Natural killer cell (primary cell): Measurements from ENCODE around the gene CTNNA3. TPM values are rescaled to one million over a fixed set of nuclear protein-coding genes. Genes with fewer than 3 reads are reported as not detected.

Experiments
- ATAC-seq, 3 donors: fragments of 150-1000 bp in 2 of 3; fragments of 200-7000 bp in 1 of 3; cut with Tn5 transposase; 1 replicate in 1 of 3; 2 replicates in 2 of 3; pipeline ENCODE4 v1.10.0; 2021; ENCODE audit warnings: mild to moderate bottlenecking in 2 of 3, moderate library complexity in 2 of 3
- DNase-seq, 2 donors: peaks; one replicate each; pipeline versions ENCODE4 v3.0.0 to v3.0.0-alpha.2; 2013 to 2021; ENCODE audit warnings: mixed read lengths in 1 of 2
- H3K27ac ChIP-seq: one replicate; pipeline ENCODE4 v1.5.1; 2013; ENCODE audit warnings: mild to moderate bottlenecking, low read length
- H3K27me3 ChIP-seq: one replicate; pipeline ENCODE4 v1.6.1; 2013; ENCODE audit warnings: low read length; ENCODE audit not compliant: control insufficient read depth, insufficient read depth
- H3K36me3 ChIP-seq: one replicate; pipeline ENCODE4 v1.6.1; 2013; ENCODE audit warnings: low read length; ENCODE audit not compliant: control insufficient read depth, insufficient read depth
- H3K4me1 ChIP-seq: one replicate; pipeline ENCODE4 v1.6.1; 2013; ENCODE audit warnings: low read length; ENCODE audit not compliant: control insufficient read depth, insufficient read depth
- H3K4me3 ChIP-seq: one replicate; pipeline ENCODE4 v1.5.1; 2013; ENCODE audit warnings: low read length
- H3K9me3 ChIP-seq: one replicate; pipeline ENCODE4 v1.6.1; 2013; ENCODE audit warnings: low read length; ENCODE audit not compliant: control insufficient read depth, insufficient read depth
- H3K27ac Mint-ChIP-seq, 2 donors: one replicate each; pipeline ENCODE4 v1.8.0; 2022; ENCODE audit warnings: mild to moderate bottlenecking in 2 of 2, mixed read lengths in 2 of 2, moderate library complexity in 1 of 2
- H3K27me3 Mint-ChIP-seq, 2 donors: one replicate each; pipeline ENCODE4 v1.8.0; 2022; ENCODE audit warnings: low read depth in 2 of 2, mixed read lengths in 2 of 2
- H3K36me3 Mint-ChIP-seq: one replicate; pipeline ENCODE4 v1.8.0; 2022; ENCODE audit warnings: mixed read lengths
- H3K4me1 Mint-ChIP-seq, 2 donors: one replicate each; pipeline ENCODE4 v1.8.0; 2022; ENCODE audit warnings: mixed read lengths in 2 of 2
- H3K4me3 Mint-ChIP-seq: one replicate; pipeline ENCODE4 v1.8.0; 2022; ENCODE audit warnings: mild to moderate bottlenecking, moderate library complexity, mixed read lengths
- H3K9me3 Mint-ChIP-seq, 2 donors: one replicate each; pipeline ENCODE4 v1.8.0; 2022; ENCODE audit warnings: mixed read lengths in 2 of 2
- WGBS: methylation state at CpG from one replicate; pipeline ENCODE4 v1.1.7; 2013; ENCODE audit warnings: missing lambda C conversion rate; ENCODE audit not compliant: insufficient coverage; 5-methylcytosine and 5-hydroxymethylcytosine counted together
- intact Hi-C: fragments of 100-400 bp; cut with micrococcal nuclease; formaldehyde crosslinking; loops from one replicate; pipeline ENCODE4 v1.14.2; 2022
- total RNA-seq, 4 donors: library from RNA; stranded (reverse); fragments of 120-200 nt in 1 of 4; gene quantifications; one replicate each; pipeline versions ENCODE4 v1.2.3 to v1.2.4, GENCODE V29; 2013 to 2022
- TF ChIP-seq, protein P1 (sequence below): fragments of 200-600 bp; IDR thresholded peaks from one replicate; pipeline ENCODE4 v1.8.0; 2022; ENCODE audit warnings: antibody characterized with exemption

CTNNA3 gene
- total RNA-seq, 3 donors from 2014 or later (not counting 1 experiment from before 2014, with no cell fraction given) = not detected

DNA sequence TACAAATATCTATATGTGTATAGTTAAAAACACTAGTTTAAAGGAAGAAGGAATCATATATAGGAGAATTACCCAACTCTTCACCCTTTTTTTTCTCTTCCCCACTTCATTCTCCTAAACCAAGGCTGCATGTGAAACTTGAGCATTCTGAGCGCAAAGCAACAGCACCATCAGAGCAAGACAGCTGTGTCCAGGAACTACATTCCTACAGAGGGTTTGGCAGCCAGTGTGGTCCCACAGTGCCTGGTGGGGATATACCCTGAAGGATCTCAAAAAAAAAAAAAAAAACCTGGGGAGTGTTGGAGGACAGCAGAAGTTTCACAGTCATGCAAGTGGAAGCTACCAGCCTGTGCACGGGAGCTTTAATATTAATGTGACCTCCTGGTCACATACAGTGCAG, 310.4 kb downstream of the CTNNA3 start:
- H3K27ac ChIP-seq = no peak overlapping the region
- H3K4me1 Mint-ChIP-seq = no peaks in the 10 kb centered on the region
- DNase-seq (no peak), ATAC-seq (no peak)
- H3K36me3 Mint-ChIP-seq = no peaks in the 10 kb centered on the region
- TF ChIP-seq, protein P1, sequence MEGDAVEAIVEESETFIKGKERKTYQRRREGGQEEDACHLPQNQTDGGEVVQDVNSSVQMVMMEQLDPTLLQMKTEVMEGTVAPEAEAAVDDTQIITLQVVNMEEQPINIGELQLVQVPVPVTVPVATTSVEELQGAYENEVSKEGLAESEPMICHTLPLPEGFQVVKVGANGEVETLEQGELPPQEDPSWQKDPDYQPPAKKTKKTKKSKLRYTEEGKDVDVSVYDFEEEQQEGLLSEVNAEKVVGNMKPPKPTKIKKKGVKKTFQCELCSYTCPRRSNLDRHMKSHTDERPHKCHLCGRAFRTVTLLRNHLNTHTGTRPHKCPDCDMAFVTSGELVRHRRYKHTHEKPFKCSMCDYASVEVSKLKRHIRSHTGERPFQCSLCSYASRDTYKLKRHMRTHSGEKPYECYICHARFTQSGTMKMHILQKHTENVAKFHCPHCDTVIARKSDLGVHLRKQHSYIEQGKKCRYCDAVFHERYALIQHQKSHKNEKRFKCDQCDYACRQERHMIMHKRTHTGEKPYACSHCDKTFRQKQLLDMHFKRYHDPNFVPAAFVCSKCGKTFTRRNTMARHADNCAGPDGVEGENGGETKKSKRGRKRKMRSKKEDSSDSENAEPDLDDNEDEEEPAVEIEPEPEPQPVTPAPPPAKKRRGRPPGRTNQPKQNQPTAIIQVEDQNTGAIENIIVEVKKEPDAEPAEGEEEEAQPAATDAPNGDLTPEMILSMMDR = no peak
- H3K4me1 ChIP-seq = no peaks in the 10 kb centered on the region
- 100% methylated on average over 2 of the region's 2 CpGs for WGBS
- intact Hi-C loops = no loop called here
- no peaks in the 10 kb centered on the region for H3K27me3 Mint-ChIP-seq
- H3K9me3 Mint-ChIP-seq = peaks cover 0 to 2% of the 10 kb centered on the region in 2 donors
- H3K4me3 Mint-ChIP-seq = no peak overlapping the region
- H3K27me3 ChIP-seq = no peaks in the 10 kb centered on the region
- no peaks in the 10 kb centered on the region for H3K36me3 ChIP-seq
- H3K9me3 ChIP-seq = no peaks in the 10 kb centered on the region
- no peak overlapping the region for H3K4me3 ChIP-seq
- H3K27ac Mint-ChIP-seq = no peak overlapping the region

DNA sequence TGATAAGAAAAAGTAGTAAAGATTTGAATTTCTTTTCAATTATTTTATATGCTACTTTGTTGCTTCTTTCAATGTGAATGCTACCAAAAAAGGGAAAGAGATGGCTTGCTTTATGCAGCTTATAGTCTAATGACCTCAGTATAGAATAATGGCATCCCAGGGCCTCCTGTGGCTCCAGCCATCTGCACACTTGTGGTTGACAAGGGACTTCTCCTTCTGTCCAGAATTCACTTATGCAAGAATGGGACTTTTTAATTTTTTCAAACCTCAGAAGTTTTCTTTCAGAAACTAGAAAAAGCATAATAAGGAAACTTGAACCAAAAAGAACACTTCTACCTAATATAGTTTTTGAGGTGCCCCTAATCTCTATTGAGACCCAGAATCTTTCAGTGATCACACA, 310.9 kb downstream of the CTNNA3 start:
- DNase-seq = no peak
- Mint-ChIP-seq H3K36me3 (no peaks in the 10 kb centered on the region), H3K27me3 (no peaks in the 10 kb centered on the region), H3K4me3 (no peak overlapping the region), H3K4me1 (no peaks in the 10 kb centered on the region), H3K9me3 (peaks cover 0 to 2% of the 10 kb centered on the region in 2 donors), H3K27ac (no peak overlapping the region)
- no peak overlapping the region for H3K4me3 ChIP-seq
- TF ChIP-seq, protein P1 = no peak
- no peaks in the 10 kb centered on the region for H3K27me3 ChIP-seq
- intact Hi-C loops = no loop called here
- no peak overlapping the region for H3K27ac ChIP-seq
- H3K4me1 ChIP-seq = no peaks in the 10 kb centered on the region
- no peak for ATAC-seq
- H3K36me3 ChIP-seq = no peaks in the 10 kb centered on the region
- no peaks in the 10 kb centered on the region for H3K9me3 ChIP-seq

DNA sequence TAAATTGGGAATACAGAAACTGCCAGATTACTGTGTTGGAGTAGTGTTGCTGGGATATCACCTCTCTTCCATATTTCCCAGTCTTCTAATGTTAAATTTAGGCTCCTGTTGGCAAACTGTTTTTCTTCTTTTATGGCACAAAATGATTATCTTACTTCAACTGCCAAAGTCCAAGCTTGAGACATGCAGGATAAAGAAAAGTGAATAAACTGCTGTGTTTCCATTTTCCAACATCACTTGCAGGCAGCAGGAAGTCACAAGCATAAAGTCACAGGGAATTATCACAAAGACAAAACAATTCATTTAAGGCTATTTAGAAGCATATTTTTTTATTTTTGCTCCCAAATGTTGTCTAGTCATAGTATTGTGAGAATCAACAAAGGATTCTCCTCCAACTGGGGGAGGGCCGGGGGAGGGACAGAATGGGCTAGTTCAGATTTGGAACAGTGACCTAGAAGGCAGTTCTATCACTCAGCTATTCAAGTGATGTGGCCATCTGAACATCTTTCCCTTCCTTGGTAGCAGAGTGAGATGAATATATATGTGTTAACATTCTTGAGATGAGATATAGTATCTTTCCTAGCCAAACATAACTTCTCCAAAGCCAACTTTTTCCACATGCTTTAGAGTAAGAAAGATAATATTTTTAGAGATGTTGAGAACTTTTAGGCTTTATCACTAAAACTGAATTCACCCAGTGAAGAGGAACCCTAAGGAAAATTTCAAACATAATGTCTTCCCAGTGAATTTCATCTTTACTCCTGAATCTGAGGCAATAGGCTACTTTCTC, 364.7 kb downstream of the CTNNA3 start:
- Mint-ChIP-seq H3K27me3 (no peaks in the 10 kb centered on the region), H3K9me3 (peaks cover 4 to 9% of the 10 kb centered on the region in 2 donors), H3K27ac (no peak overlapping the region), H3K4me3 (no peak overlapping the region), H3K36me3 (no peaks in the 10 kb centered on the region), H3K4me1 (no peaks in the 10 kb centered on the region)
- Histone ChIP-seq H3K4me3 (no peak overlapping the region), H3K27me3 (no peaks in the 10 kb centered on the region), H3K36me3 (no peaks in the 10 kb centered on the region), H3K27ac (no peak overlapping the region), H3K9me3 (peaks cover 4% of the 10 kb centered on the region), H3K4me1 (no peaks in the 10 kb centered on the region)
- ATAC-seq = no peak
- no peak for DNase-seq
- intact Hi-C loops = no loop called here
- TF ChIP-seq, protein P1 = no peak
- WGBS = 88% methylated on average over 1 of the region's 1 CpG
